MCF 10A (cell line): ENCODE measurements around the gene BLOC1S1. TPM values are rescaled to one million over a fixed set of nuclear protein-coding genes. Genes with fewer than 3 reads are reported as not detected.

Experiments used
- BruUV-seq: library from RNA; stranded (reverse); fragments of 400-500 nt; replicated peaks from 2 replicates; lab custom pipeline; 2021; lab: Mats Ljungman, UMichigan
- CTCF ChIA-PET: fragments of 300-600 bp; sonication (Branson Sonifier 250); formaldehyde crosslinking; extraction: SDS; loops from one replicate; lab custom pipeline; 2021; ENCODE audit warnings: antibody characterized with exemption, inconsistent platforms; lab: Yijun Ruan, JAX
- POLR2A ChIA-PET: fragments of 300-600, 350-650 bp; sonication (Branson Sonifier 250); formaldehyde crosslinking; extraction: SDS; loops from one replicate; lab custom pipeline; 2020; ENCODE audit warnings: antibody characterized with exemption, inconsistent platforms; lab: Yijun Ruan, JAX
- DNase-seq: peaks from one replicate; pipeline ENCODE4 v3.0.0-alpha.2; 2018; ENCODE audit not compliant: unreplicated experiment
- H3K27ac Mint-ChIP-seq: one replicate; pipeline ENCODE4 v1.8.0; 2022; ENCODE audit warnings: mild to moderate bottlenecking, low read depth, mixed read lengths; ENCODE audit not compliant: unreplicated experiment
- H3K27me3 Mint-ChIP-seq: one replicate; pipeline ENCODE4 v1.8.0; 2022; ENCODE audit warnings: mixed read lengths; ENCODE audit not compliant: insufficient read depth, unreplicated experiment
- H3K36me3 Mint-ChIP-seq: one replicate; pipeline ENCODE4 v1.8.0; 2022; ENCODE audit warnings: mild to moderate bottlenecking, moderate library complexity, mixed read lengths; ENCODE audit not compliant: insufficient read depth, unreplicated experiment
- H3K4me1 Mint-ChIP-seq: one replicate; pipeline ENCODE4 v1.8.0; 2022; ENCODE audit warnings: mixed read lengths; ENCODE audit not compliant: insufficient read depth, unreplicated experiment
- H3K4me3 Mint-ChIP-seq: one replicate; pipeline ENCODE4 v1.8.0; 2022; ENCODE audit warnings: mild to moderate bottlenecking, moderate library complexity, mixed read lengths; ENCODE audit not compliant: unreplicated experiment
- H3K9me3 Mint-ChIP-seq: one replicate; pipeline ENCODE4 v1.8.0; 2022; ENCODE audit warnings: mixed read lengths; ENCODE audit not compliant: unreplicated experiment
- intact Hi-C: fragments of 100-400 bp; cut with micrococcal nuclease; formaldehyde crosslinking; loops from 2 replicates; pipeline ENCODE4 v1.14.1; 2022
- total RNA-seq: library from RNA; stranded (reverse); gene quantifications from 2 replicates; pipeline ENCODE4 v1.2.3, GENCODE V29; 2022
- TF ChIP-seq, protein P1 (sequence below): fragments of 200-600 bp; IDR thresholded peaks from one replicate; pipeline ENCODE4 v1.8.0; 2022; ENCODE audit warnings: antibody characterized with exemption, mild to moderate bottlenecking; ENCODE audit not compliant: unreplicated experiment

The BLOC1S1 gene
- total RNA-seq, 1 experiment from 2014 or later, result 75.8 TPM

DNA sequence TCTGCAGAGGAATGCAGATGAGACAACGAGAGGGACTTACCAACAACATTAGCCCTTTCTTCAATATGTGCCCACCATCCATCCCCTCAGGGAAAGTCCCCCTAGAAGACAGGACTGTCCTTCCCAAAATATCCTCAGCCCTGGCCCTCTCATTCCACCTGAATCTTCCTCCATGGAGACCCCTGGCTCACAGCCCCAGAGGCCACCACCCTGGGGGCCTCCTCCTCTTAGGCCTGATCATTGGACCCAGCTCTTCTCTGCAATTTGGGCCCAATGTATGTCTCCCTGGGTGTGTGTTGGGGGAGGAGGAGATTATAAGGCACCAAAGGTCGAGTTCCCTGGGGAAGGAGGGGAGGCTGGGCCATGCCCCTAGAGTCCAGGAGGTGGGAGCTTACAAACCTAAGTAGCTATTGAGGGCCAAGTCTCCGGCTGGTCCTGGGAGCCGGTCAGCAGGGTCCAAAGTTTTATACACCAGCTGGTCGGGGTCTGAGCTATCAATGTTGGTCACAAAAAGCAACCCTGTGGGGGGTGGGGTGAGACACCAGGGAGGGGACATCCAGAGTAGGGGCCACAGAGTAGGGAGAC is 16.3 kb upstream of the BLOC1S1 start:
- no TSS peak for BruUV-seq
- CTCF ChIA-PET, result interaction anchor here (1.2 kb wide), 1 partner anchor 43 kb away, joined by 3 read pairs; no protein-coding TSS in a partner anchor

DNA sequence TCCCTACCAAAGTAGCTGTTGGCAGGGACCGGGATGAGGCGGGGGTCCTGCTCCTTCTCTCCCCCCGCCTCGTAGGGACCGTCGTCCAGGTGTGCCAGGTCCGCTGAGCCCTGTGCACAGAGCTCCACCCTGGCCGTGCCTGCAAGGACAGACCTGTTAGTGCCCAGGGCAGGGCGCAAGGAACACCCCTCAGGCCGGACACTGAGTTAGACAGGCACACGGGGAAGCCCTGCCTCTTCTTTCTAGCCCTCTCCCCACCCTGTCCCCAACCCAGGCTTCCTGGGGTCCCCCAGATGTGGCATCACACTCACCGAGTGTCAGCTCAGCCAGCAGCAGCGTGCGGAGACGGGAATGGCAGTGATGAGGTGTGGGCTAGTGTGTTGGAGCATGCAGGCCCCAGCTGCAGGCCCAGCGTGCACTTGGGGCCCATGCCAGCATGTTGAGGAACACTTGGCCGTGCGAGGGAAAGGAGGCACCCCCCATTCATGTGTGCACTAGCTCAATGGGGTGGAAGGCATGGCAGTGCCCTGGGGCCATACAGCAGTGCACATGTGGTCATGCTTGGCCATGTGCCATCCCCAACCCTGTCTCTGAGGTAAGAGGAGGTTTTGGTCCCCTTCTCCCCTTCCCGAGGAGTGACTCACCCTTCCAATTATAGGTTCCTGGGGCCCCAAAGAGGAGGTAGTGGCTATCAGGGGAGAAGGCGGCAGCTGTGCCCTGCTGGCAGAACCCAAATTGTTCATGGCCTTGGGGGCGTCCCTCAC is 15.4 kb upstream of the BLOC1S1 start:
- BruUV-seq, result no TSS peak
- peak; percentile 81 for DNase-seq
- CTCF ChIA-PET, result interaction anchor here (1.2 kb wide), 1 partner anchor 44 kb away, joined by 3 read pairs; no protein-coding TSS in a partner anchor
- TF ChIP-seq, protein P1, sequence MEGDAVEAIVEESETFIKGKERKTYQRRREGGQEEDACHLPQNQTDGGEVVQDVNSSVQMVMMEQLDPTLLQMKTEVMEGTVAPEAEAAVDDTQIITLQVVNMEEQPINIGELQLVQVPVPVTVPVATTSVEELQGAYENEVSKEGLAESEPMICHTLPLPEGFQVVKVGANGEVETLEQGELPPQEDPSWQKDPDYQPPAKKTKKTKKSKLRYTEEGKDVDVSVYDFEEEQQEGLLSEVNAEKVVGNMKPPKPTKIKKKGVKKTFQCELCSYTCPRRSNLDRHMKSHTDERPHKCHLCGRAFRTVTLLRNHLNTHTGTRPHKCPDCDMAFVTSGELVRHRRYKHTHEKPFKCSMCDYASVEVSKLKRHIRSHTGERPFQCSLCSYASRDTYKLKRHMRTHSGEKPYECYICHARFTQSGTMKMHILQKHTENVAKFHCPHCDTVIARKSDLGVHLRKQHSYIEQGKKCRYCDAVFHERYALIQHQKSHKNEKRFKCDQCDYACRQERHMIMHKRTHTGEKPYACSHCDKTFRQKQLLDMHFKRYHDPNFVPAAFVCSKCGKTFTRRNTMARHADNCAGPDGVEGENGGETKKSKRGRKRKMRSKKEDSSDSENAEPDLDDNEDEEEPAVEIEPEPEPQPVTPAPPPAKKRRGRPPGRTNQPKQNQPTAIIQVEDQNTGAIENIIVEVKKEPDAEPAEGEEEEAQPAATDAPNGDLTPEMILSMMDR, result no peak
- Mint-ChIP-seq H3K27ac (no peak overlapping the region), H3K4me1 (peaks cover 7% of the 10 kb centered on the region), H3K4me3 (no peak overlapping the region), H3K9me3 (no peaks in the 10 kb centered on the region), H3K27me3 (peaks cover 26% of the 10 kb centered on the region), H3K36me3 (no peaks in the 10 kb centered on the region)
- POLR2A ChIA-PET, result no interaction called here
- intact Hi-C loops, result no loop called here

More for the DNA sequence above, 16.3 kb upstream of the BLOC1S1 start:
- Mint-ChIP-seq H3K27ac (no peak overlapping the region), H3K36me3 (no peaks in the 10 kb centered on the region), H3K4me3 (no peak overlapping the region), H3K27me3 (peaks cover 26% of the 10 kb centered on the region), H3K4me1 (peaks cover 7% of the 10 kb centered on the region), H3K9me3 (no peaks in the 10 kb centered on the region)
- no peak for DNase-seq
- POLR2A ChIA-PET, result no interaction called here
- intact Hi-C loops, result no loop called here
- TF ChIP-seq, protein P1, result no peak

DNA sequence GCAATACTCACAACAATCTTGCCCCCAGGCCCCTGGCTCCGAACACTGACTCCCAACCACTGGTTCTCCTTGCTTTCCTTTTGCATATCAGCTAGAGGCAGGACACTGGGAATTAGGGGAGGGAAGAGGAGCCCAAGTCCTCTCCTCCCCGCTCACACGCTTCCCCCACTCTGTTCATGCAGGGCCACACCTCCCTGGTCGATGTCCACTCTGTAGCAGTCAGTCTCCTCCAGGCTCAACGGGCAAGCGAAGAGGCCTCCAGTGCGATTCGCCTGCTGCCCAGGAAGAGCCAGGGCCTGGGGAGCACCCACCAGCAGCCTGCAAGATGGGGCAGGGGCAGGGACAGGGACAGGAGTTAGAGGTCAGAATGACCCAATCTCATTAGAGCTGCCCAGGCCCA is 13.0 kb upstream of the BLOC1S1 start:
- CTCF ChIA-PET, result no interaction called here
- intact Hi-C loops, result no loop called here
- BruUV-seq, result no TSS peak
- TF ChIP-seq, protein P1, result no peak
- no peak for DNase-seq
- H3K27me3 Mint-ChIP-seq, result peaks cover 14% of the 10 kb centered on the region
- POLR2A ChIA-PET, result no interaction called here
- peaks cover 7% of the 10 kb centered on the region for H3K4me1 Mint-ChIP-seq
- no peak overlapping the region for H3K27ac Mint-ChIP-seq
- no peaks in the 10 kb centered on the region for H3K36me3 Mint-ChIP-seq
- no peak overlapping the region for H3K4me3 Mint-ChIP-seq
- H3K9me3 Mint-ChIP-seq, result no peaks in the 10 kb centered on the region

DNA sequence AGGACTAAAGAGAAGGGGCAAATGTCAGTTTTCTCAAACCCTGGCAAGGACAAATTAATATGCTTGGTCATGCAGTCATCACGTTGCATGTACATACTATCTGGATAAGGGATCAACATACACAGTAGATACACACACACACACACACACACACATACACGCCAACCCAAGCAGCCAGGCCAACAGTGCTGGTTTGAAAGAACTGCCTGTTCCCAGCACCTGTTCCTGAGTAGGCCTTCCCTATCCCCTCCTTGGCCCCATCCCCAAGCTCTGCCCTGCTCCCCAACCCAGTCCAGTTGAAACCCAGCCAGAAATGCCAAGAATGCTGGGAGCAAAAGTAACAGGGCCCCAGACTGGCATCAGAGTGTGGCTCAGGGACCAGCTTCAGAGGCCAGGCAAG is 12.6 kb upstream of the BLOC1S1 start:
- BruUV-seq, result no TSS peak
- Mint-ChIP-seq H3K4me3 (no peak overlapping the region), H3K4me1 (peaks cover 10% of the 10 kb centered on the region), H3K27ac (no peak overlapping the region), H3K9me3 (no peaks in the 10 kb centered on the region), H3K27me3 (peaks cover 17% of the 10 kb centered on the region), H3K36me3 (no peaks in the 10 kb centered on the region)
- ChIA-PET CTCF (no interaction called here), POLR2A (no interaction called here)
- TF ChIP-seq, protein P1, result no peak
- intact Hi-C loops, result no loop called here
- no peak for DNase-seq
